ENCODE measurements around the gene ADAMTS3.

Gene ADAMTS3

DNA sequence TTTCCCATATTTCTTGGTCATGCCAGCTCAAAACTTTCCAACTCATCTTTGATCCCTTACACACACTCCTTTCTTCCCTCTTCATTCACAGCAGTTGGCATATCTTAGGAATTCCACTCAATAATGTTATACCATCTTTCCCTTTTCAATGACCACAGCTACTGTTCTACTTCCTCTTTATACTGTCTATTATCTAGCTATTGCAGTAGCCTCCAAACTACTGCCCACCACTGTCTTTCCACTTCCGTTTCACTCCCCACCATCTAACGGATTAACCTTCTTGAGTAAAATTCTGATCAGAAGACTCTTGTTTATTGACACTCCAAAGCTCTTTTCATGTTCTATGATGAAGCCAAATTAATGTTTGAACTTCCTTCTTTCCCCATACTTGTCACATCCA is 55.8 kb downstream of the ADAMTS3 start:
- whole genome bisulfite sequencing, 2 experiments (ENCODE audit: insufficient coverage in 2 of 2) = 82 to 100% methylated on average over 2 of the region's 2 CpGs
- Histone ChIP-seq H3K27ac (ENCODE audit: low read depth, low read length, severe bottlenecking) (no peak overlapping the region), H3K9me3 (ENCODE audit: control insufficient read depth, low read length) (no peaks in the 10 kb centered on the region), H3K4me1 (ENCODE audit: control insufficient read depth, insufficient read depth, low read length, poor library complexity, severe bottlenecking) (no peaks in the 10 kb centered on the region), H3K36me3 (ENCODE audit: control insufficient read depth, insufficient read depth, low read length) (no peaks in the 10 kb centered on the region), H3K4me3 (ENCODE audit: extremely low read depth, insufficient read depth, low read length, poor library complexity, severe bottlenecking) (no peak overlapping the region)

DNA sequence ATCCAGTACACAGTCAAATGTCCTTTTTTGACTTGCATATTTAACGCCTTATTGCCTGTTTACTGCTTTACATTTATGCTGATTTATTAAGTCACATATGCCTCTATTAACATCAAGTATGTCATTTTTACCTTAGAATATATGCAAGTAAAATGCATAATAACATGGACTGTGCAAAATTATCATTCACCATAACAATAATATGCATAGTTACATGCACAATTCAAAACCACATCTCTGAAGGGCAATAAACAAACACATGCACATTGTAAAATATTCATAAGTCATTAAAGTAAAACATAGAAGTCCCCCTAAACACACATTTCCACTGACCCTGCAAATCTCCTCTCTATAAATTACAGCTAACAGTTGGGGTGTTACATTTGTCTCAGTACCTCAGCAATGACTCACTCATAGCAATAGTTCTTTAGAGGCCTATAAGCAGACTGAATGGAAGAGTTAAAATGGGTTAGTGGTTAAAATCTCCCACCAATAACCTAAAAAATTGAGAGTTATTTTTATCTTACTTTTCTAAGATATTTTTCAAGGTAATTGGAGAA is 61.1 kb downstream of the ADAMTS3 start:
- WGBS, 2 experiments (ENCODE audit: insufficient coverage in 2 of 2) = 83% methylated on average over 1 of the region's 1 CpG; no CpG with 5 or more reads in 1 of the 2 experiments
- Histone ChIP-seq H3K4me3 (ENCODE audit: extremely low read depth, insufficient read depth, low read length, poor library complexity, severe bottlenecking) (no peak overlapping the region), H3K36me3 (ENCODE audit: control insufficient read depth, insufficient read depth, low read length) (no peaks in the 10 kb centered on the region), H3K4me1 (ENCODE audit: control insufficient read depth, insufficient read depth, low read length, poor library complexity, severe bottlenecking) (no peaks in the 10 kb centered on the region), H3K9me3 (ENCODE audit: control insufficient read depth, low read length) (no peaks in the 10 kb centered on the region), H3K27ac (ENCODE audit: low read depth, low read length, severe bottlenecking) (no peak overlapping the region)

DNA sequence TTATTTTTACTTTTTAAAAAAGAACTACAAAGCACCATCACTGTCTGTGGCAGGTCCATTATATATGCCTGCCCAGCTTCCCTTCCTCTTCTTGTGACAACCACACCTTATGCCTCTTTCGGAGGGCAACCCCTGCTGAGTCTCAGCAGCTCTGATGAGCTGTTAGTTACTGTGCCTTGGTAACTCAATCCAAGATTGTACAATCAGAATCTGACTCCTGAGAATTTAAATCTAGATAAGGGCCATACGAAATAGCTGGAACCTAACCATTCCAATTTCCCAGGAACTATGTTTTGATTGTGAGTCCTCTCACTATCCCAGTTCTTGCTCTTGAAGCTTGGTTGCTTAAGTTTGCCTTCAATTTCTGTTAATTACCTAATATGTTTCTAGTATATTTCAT is 61.9 kb downstream of the ADAMTS3 start:
- WGBS, 2 experiments (ENCODE audit: insufficient coverage in 2 of 2) = 20 to 100% methylated on average over 1 of the region's 2 CpGs

DNA sequence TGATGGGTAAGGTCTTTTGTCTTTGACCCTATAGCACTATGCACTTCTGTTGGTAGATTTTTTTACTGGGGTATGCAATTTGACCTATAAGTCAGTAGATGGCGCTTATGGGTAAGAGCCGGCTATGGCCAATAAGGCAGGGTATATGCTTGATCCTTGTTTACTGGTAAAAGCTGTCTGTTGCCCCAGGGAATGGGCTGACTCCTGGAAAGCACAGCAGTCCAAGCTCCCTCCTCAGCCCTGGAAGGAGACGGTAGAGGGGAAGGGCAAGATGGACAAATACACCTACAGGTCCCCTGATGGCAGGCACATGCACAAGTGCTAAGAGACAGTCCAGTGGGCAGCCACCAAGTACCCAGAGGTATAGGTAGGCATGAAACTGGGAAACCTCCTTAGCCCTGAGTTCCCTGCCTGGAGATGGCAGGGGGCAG is 63.7 kb downstream of the ADAMTS3 start:
- H3K36me3 ChIP-seq (ENCODE audit: control insufficient read depth, insufficient read depth, low read length) = no peaks in the 10 kb centered on the region
- 5 to 13% methylated on average over 3 of the region's 3 CpGs for WGBS, 2 experiments (ENCODE audit: insufficient coverage in 2 of 2)
- no peak overlapping the region for H3K4me3 ChIP-seq (ENCODE audit: extremely low read depth, insufficient read depth, low read length, poor library complexity, severe bottlenecking)
- no peaks in the 10 kb centered on the region for H3K4me1 ChIP-seq (ENCODE audit: control insufficient read depth, insufficient read depth, low read length, poor library complexity, severe bottlenecking)
- H3K9me3 ChIP-seq (ENCODE audit: control insufficient read depth, low read length) = peaks cover 4% of the 10 kb centered on the region
- H3K27ac ChIP-seq (ENCODE audit: low read depth, low read length, severe bottlenecking) = no peak overlapping the region

More for the DNA sequence above, 61.9 kb downstream of the ADAMTS3 start:
- Histone ChIP-seq H3K9me3 (ENCODE audit: control insufficient read depth, low read length) (no peaks in the 10 kb centered on the region), H3K4me1 (ENCODE audit: control insufficient read depth, insufficient read depth, low read length, poor library complexity, severe bottlenecking) (no peaks in the 10 kb centered on the region), H3K27ac (ENCODE audit: low read depth, low read length, severe bottlenecking) (no peak overlapping the region), H3K36me3 (ENCODE audit: control insufficient read depth, insufficient read depth, low read length) (no peaks in the 10 kb centered on the region), H3K4me3 (ENCODE audit: extremely low read depth, insufficient read depth, low read length, poor library complexity, severe bottlenecking) (no peak overlapping the region)

DNA sequence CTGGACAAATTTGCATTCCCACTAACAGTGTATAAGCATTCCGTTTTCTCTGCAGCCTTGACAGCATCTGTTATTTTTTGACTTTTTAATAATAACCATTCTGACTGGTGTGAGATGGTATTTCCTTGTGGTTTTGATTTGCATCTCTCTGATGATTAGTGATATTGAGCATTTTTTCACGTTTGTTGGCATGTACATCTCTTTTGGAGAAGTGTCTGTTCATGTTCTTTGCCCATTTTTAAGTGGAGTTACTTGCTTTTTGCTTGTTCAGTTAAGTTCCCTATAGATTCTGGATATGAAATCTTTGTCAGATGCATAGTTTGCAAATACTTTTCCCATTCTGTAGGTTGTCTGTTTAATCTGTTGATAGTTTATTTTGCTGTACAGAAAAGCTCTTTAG is 68.8 kb downstream of the ADAMTS3 start:
- Histone ChIP-seq H3K4me3 (ENCODE audit: extremely low read depth, insufficient read depth, low read length, poor library complexity, severe bottlenecking) (no peak overlapping the region), H3K36me3 (ENCODE audit: control insufficient read depth, insufficient read depth, low read length) (no peaks in the 10 kb centered on the region), H3K27ac (ENCODE audit: low read depth, low read length, severe bottlenecking) (no peak overlapping the region), H3K9me3 (ENCODE audit: control insufficient read depth, low read length) (peaks cover 4% of the 10 kb centered on the region), H3K4me1 (ENCODE audit: control insufficient read depth, insufficient read depth, low read length, poor library complexity, severe bottlenecking) (no peaks in the 10 kb centered on the region)
- 77 to 83% methylated on average over 1 of the region's 2 CpGs for WGBS, 2 experiments (ENCODE audit: insufficient coverage in 2 of 2)

DNA sequence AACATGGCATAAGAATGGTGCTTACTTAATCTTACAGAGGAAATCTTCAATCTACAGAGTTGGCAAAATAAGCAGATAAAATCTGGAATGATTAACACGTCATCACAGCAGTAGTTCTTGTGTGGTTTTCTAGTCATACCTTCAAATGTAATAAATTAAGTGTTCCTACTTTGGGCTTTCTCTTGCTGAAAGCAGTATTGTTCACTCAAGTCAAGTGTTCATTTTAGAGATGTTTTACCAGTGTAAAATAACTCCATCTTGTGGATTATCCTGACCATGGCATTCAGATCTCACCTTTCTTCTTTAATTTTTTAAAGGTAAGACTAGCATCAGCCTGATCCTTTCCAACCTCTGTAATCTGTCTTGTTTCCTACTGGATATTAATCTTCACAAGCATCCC is 72.9 kb downstream of the ADAMTS3 start:
- H3K27ac ChIP-seq (ENCODE audit: low read depth, low read length, severe bottlenecking) = no peak overlapping the region
- H3K9me3 ChIP-seq (ENCODE audit: control insufficient read depth, low read length) = peaks cover 4% of the 10 kb centered on the region
- no peak overlapping the region for H3K4me3 ChIP-seq (ENCODE audit: extremely low read depth, insufficient read depth, low read length, poor library complexity, severe bottlenecking)
- H3K4me1 ChIP-seq (ENCODE audit: control insufficient read depth, insufficient read depth, low read length, poor library complexity, severe bottlenecking) = no peaks in the 10 kb centered on the region
- WGBS, 2 experiments (ENCODE audit: insufficient coverage in 2 of 2) = no CpG with 5 or more reads among the region's 1 CpG
- H3K36me3 ChIP-seq (ENCODE audit: control insufficient read depth, insufficient read depth, low read length) = no peaks in the 10 kb centered on the region

DNA sequence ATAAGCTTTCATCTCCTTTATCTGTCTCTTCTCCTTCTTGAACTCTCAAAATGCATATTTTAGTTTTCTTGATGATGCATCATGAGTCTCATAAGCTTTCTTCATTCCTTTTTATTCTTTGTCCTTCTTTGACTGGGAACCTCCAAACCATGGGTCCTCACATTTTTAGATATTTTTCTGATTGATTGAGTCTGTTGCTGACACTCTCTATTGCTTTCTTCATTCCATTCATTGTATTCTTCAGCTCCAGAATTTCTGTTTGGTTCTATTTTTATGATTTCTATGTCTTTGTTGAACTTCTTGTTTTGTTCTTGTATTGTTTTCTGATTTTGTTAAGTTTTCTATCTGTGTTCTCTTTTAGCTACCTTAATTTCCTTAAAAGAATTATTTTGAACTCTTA is 74.9 kb downstream of the ADAMTS3 start:
- no peak overlapping the region for H3K4me3 ChIP-seq (ENCODE audit: extremely low read depth, insufficient read depth, low read length, poor library complexity, severe bottlenecking)
- no peaks in the 10 kb centered on the region for H3K4me1 ChIP-seq (ENCODE audit: control insufficient read depth, insufficient read depth, low read length, poor library complexity, severe bottlenecking)
- no peaks in the 10 kb centered on the region for H3K9me3 ChIP-seq (ENCODE audit: control insufficient read depth, low read length)

DNA sequence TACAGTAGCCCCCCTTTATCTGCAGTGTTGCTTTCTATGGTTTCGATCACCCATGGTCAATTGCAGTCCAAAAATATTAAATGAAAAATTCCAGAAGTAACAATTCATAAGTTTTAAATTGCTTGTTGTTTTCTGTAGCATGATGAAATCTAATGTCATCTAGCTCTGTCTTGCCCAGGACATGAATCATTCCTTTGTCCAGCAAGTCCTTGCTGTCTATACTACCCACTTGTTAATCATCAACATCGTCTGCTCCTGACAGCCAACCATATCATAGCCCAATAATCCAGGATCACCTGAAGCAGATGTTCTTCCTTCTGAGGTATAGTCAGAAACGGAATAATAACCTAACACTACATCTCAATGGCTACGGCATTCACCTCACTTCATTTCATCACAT is 79.8 kb downstream of the ADAMTS3 start:
- H3K4me3 ChIP-seq (ENCODE audit: extremely low read depth, insufficient read depth, low read length, poor library complexity, severe bottlenecking) = no peak overlapping the region
- no peaks in the 10 kb centered on the region for H3K9me3 ChIP-seq (ENCODE audit: control insufficient read depth, low read length)
- H3K36me3 ChIP-seq (ENCODE audit: control insufficient read depth, insufficient read depth, low read length) = no peaks in the 10 kb centered on the region
- no peaks in the 10 kb centered on the region for H3K4me1 ChIP-seq (ENCODE audit: control insufficient read depth, insufficient read depth, low read length, poor library complexity, severe bottlenecking)
- WGBS, 2 experiments (ENCODE audit: insufficient coverage in 2 of 2) = 86 to 100% methylated on average over 1 of the region's 4 CpGs
- H3K27ac ChIP-seq (ENCODE audit: low read depth, low read length, severe bottlenecking) = no peak overlapping the region

More for the DNA sequence above, 74.9 kb downstream of the ADAMTS3 start:
- no peaks in the 10 kb centered on the region for H3K36me3 ChIP-seq (ENCODE audit: control insufficient read depth, insufficient read depth, low read length)
- H3K27ac ChIP-seq (ENCODE audit: low read depth, low read length, severe bottlenecking) = no peak overlapping the region

DNA sequence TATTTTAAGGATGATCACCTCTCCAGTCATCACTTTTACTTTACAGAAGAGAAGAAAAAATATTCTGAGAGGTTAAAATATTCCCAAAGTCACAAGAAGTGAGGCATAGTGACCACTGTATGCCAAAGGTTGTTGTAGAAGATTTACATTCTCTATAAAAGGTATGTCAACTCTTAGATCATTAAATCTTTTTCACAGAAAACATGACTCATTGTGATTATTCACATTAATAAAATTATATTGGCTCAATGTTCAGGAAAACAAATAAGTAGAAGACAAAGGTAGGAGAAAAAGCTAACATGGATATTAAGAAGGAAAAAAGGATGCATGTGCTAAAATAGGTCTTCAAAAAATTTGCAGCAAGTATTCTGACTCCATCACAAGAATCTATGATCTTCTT is 82.0 kb downstream of the ADAMTS3 start:
- H3K36me3 ChIP-seq (ENCODE audit: control insufficient read depth, insufficient read depth, low read length) = no peaks in the 10 kb centered on the region
- no peaks in the 10 kb centered on the region for H3K4me1 ChIP-seq (ENCODE audit: control insufficient read depth, insufficient read depth, low read length, poor library complexity, severe bottlenecking)
- H3K27ac ChIP-seq (ENCODE audit: low read depth, low read length, severe bottlenecking) = no peak overlapping the region
- H3K9me3 ChIP-seq (ENCODE audit: control insufficient read depth, low read length) = no peaks in the 10 kb centered on the region
- H3K4me3 ChIP-seq (ENCODE audit: extremely low read depth, insufficient read depth, low read length, poor library complexity, severe bottlenecking) = no peak overlapping the region

DNA sequence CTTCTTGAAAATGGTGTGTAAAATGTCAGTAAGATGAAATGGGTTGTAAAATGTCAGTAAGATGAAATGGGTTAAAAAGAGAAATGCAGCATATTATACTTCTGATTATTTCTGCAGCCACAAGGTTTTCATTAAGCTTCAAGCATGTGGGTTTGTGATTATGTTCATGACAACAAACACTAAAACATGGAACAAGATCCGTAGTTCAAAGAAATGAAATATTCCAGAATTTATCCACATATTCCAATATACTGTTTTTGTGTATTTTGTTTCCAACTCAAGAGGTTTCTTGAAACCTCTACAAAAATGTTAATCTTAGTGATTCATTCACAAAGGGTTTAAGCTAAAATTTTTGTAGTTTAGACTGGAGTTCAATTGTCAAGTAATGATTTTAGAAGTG is 84.0 kb downstream of the ADAMTS3 start:
- Histone ChIP-seq H3K4me1 (ENCODE audit: control insufficient read depth, insufficient read depth, low read length, poor library complexity, severe bottlenecking) (no peaks in the 10 kb centered on the region), H3K36me3 (ENCODE audit: control insufficient read depth, insufficient read depth, low read length) (no peaks in the 10 kb centered on the region), H3K9me3 (ENCODE audit: control insufficient read depth, low read length) (no peaks in the 10 kb centered on the region), H3K27ac (ENCODE audit: low read depth, low read length, severe bottlenecking) (no peak overlapping the region), H3K4me3 (ENCODE audit: extremely low read depth, insufficient read depth, low read length, poor library complexity, severe bottlenecking) (no peak overlapping the region)
- no CpG with 5 or more reads among the region's 1 CpG for WGBS, 2 experiments (ENCODE audit: insufficient coverage in 2 of 2)

DNA sequence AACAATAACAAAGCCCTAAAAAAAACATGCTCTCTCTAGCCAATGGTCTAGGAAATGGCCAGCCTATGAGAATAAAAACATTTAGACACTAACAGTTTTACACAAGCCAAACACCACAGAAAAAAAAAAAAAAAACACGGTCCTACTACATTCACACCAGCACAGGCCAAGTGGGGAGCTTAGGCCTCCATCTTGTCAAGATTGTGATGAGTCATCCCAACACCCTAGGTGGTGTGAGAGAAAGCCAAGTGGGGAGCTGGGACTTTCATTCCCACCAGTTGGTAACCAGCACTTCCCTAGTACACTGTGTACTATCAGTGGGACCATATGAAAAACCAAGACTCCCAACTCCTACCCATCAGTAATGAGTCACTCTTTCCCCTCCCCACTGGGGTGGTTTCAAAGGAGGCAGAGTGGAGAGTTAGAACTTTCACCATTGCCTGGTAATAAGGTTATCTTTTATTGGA is 95.6 kb downstream of the ADAMTS3 start:
- Histone ChIP-seq H3K36me3 (ENCODE audit: control insufficient read depth, insufficient read depth, low read length) (no peaks in the 10 kb centered on the region), H3K9me3 (ENCODE audit: control insufficient read depth, low read length) (no peaks in the 10 kb centered on the region), H3K4me1 (ENCODE audit: control insufficient read depth, insufficient read depth, low read length, poor library complexity, severe bottlenecking) (peaks cover 21% of the 10 kb centered on the region), H3K27ac (ENCODE audit: low read depth, low read length, severe bottlenecking) (no peak overlapping the region), H3K4me3 (ENCODE audit: extremely low read depth, insufficient read depth, low read length, poor library complexity, severe bottlenecking) (no peak overlapping the region)
- WGBS, 2 experiments (ENCODE audit: insufficient coverage in 2 of 2) = no CpG with 5 or more reads among the region's 1 CpG

All from mesodermal cell (in vitro differentiated cells).